HepG2 (cell line): ENCODE data around the gene MARF1. TPM values are rescaled to one million over a fixed set of nuclear protein-coding genes. Genes with fewer than 3 reads are reported as not detected.

Experiments used
- ATAC-seq: fragments of 200-7000 bp; cut with Tn5 transposase; 3 replicates; pipeline ENCODE4 v1.9.1; 2020; ENCODE audit warnings: mild to moderate bottlenecking, moderate library complexity
- BruUV-seq: library from RNA; stranded (reverse); fragments of 400-500 nt; replicated peaks from 2 replicates; lab custom pipeline; 2021; lab: Mats Ljungman, UMichigan
- CTCF ChIA-PET: fragments of 300-600 bp; formaldehyde crosslinking; extraction: SDS; loops from one replicate; lab custom pipeline; 2021; ENCODE audit warnings: low total read pairs, inconsistent platforms, low intra/inter-chr PET ratio; lab: Yijun Ruan, JAX
- POLR2A ChIA-PET: fragments of 350-600 bp; sonication (Branson Sonifier 250); formaldehyde crosslinking; loops from one replicate; lab custom pipeline; 2020; ENCODE audit warnings: antibody characterized with exemption, inconsistent platforms; lab: Yijun Ruan, JAX
- DNase-seq: peaks from one replicate; pipeline ENCODE4 v3.0.0-alpha.2; 2015; ENCODE audit warnings: low spot score
- FAIRE-seq: peaks from 3 replicates; lab custom pipeline; 2011; peaks lifted over from hg19 to GRCh38; lab: Jason Lieb, UNC
- H2AFZ ChIP-seq: one replicate; pipeline ENCODE4 v1.6.1; 2011; ENCODE audit warnings: low read length, inconsistent platforms
- H3K27ac ChIP-seq: fragments of 300-600 bp; 3 replicates; pipeline ENCODE4 v1.8.0; 2011; ENCODE audit warnings: mixed run types, mild to moderate bottlenecking, mixed read lengths, low read length, inconsistent platforms; ENCODE audit not compliant: insufficient read depth; ENCODE audit errors: extremely low read length
- H3K27me3 ChIP-seq, 2 experiments: fragments of 200-600 bp in 1 of 2; 2 replicates in 1 of 2; 3 replicates in 1 of 2; pipeline versions ENCODE4 v1.6.0 to v1.8.0; 2011; ENCODE audit warnings: low read length in 2 of 2, mild to moderate bottlenecking in 2 of 2, moderate library complexity in 2 of 2, inconsistent platforms in 1 of 2; ENCODE audit not compliant: insufficient read depth in 2 of 2, control insufficient read depth in 1 of 2
- H3K36me3 ChIP-seq, 2 experiments: fragments of 200-600 bp in 1 of 2; replicated peaks in 1 of 2; 2 replicates in 1 of 2; 3 replicates in 1 of 2; pipeline versions ENCODE4 v1.5.1 to v1.8.0; 2011; ENCODE audit warnings: low read length in 2 of 2, inconsistent platforms in 1 of 2; ENCODE audit not compliant: insufficient read depth in 2 of 2, control insufficient read depth in 1 of 2
- H3K4me1 ChIP-seq: 2 replicates; pipeline ENCODE4 v1.5.1; 2012; ENCODE audit warnings: low read length, inconsistent platforms; ENCODE audit not compliant: insufficient read depth
- H3K4me2 ChIP-seq: 2 replicates; pipeline ENCODE4 v1.6.0; 2011; ENCODE audit warnings: low read depth, low read length, inconsistent platforms
- H3K4me3 ChIP-seq, 3 experiments: fragments of 200-600 bp in 1 of 3; sonication (generic), shearing (Covaris generic) in 1 of 3; replicated peaks in 1 of 3; 2 replicates each; pipeline ENCODE4 v1.5.1; 2011 to 2016; ENCODE audit warnings: low read length in 3 of 3, inconsistent platforms in 2 of 3, low read depth in 2 of 3, mild to moderate bottlenecking in 2 of 3, control low read depth in 1 of 3, mixed read lengths in 1 of 3; ENCODE audit not compliant: insufficient read depth in 1 of 3
- H3K79me2 ChIP-seq: one replicate; pipeline ENCODE4 v1.6.1; 2011; ENCODE audit warnings: low read length, inconsistent platforms; ENCODE audit not compliant: insufficient read depth
- H3K9ac ChIP-seq: 2 replicates; pipeline ENCODE4 v1.6.0; 2011; ENCODE audit warnings: mild to moderate bottlenecking, low read depth, low read length, inconsistent platforms; ENCODE audit not compliant: insufficient read depth
- H3K9me3 ChIP-seq: 2 replicates; pipeline ENCODE4 v1.5.1; 2012; ENCODE audit warnings: mild to moderate bottlenecking, low read length
- H4K20me1 ChIP-seq: 2 replicates; pipeline ENCODE4 v1.6.0; 2011; ENCODE audit warnings: inconsistent platforms, mild to moderate bottlenecking, low read length, moderate library complexity; ENCODE audit not compliant: insufficient read depth
- EP300 ChIP-seq, 3 experiments: sonication (generic) in 1 of 3; formaldehyde crosslinking in 1 of 3; IDR thresholded peaks; 2 replicates each; pipeline versions ENCODE4 v1.5.1 to v1.6.1; 2011 to 2020; ENCODE audit warnings: low read depth in 2 of 3, low read length in 2 of 3, borderline replicate concordance in 1 of 3, improper control_type of control experiment in 1 of 3, mild to moderate bottlenecking in 1 of 3, missing genetic modification reagents in 1 of 3, moderate library complexity in 1 of 3
- EZH2 ChIP-seq: conservative IDR thresholded peaks from 2 replicates; pipeline ENCODE4 v1.6.1; 2012; ENCODE audit warnings: mild to moderate bottlenecking, low read depth, low read length, moderate library complexity
- FOXJ3 ChIP-seq: sonication (generic); formaldehyde crosslinking; IDR thresholded peaks from 2 replicates; pipeline ENCODE4 v1.4.0; 2020; ENCODE audit warnings: missing genetic modification reagents, mild to moderate bottlenecking, borderline replicate concordance
- HDAC1 ChIP-seq: sonication (generic); formaldehyde crosslinking; IDR thresholded peaks from 2 replicates; pipeline ENCODE4 v1.5.1; 2020; ENCODE audit warnings: mild to moderate bottlenecking, missing genetic modification reagents
- HNRNPL ChIP-seq: fragments of 200-400 bp; formaldehyde crosslinking; IDR thresholded peaks from 2 replicates; pipeline ENCODE4 v1.6.1; 2017; ENCODE audit warnings: mild to moderate bottlenecking, low read depth, low read length
- MAFF ChIP-seq: IDR thresholded peaks from 2 replicates; pipeline ENCODE4 v1.6.1; 2011; ENCODE audit warnings: low read depth, low read length, improper control_type of control experiment
- POLR2AphosphoS2 ChIP-seq: IDR thresholded peaks from 2 replicates; pipeline ENCODE4 v1.6.1; 2011; ENCODE audit warnings: low read depth, low read length, improper control_type of control experiment
- RAD51 ChIP-seq: fragments of 450-650 bp; IDR thresholded peaks from 2 replicates; pipeline ENCODE4 v1.6.1; 2016; ENCODE audit warnings: borderline replicate concordance
- RFX1 ChIP-seq: fragments of 450-650 bp; IDR thresholded peaks from 2 replicates; pipeline ENCODE4 v1.6.1; 2017
- SIX4 ChIP-seq: sonication (generic); formaldehyde crosslinking; IDR thresholded peaks from 2 replicates; pipeline ENCODE4 v1.4.0; 2020; ENCODE audit warnings: missing genetic modification reagents
- XBP1 ChIP-seq: sonication (generic); formaldehyde crosslinking; IDR thresholded peaks from 2 replicates; pipeline ENCODE4 v1.5.0; 2020; ENCODE audit warnings: missing genetic modification reagents
- ZBTB38 ChIP-seq: sonication (generic); formaldehyde crosslinking; IDR thresholded peaks from 2 replicates; pipeline ENCODE4 v1.5.1; 2020; ENCODE audit warnings: mild to moderate bottlenecking, missing genetic modification reagents
- ZNF253 ChIP-seq: sonication (generic); formaldehyde crosslinking; IDR thresholded peaks from 2 replicates; pipeline ENCODE4 v1.8.0; 2022; ENCODE audit warnings: mild to moderate bottlenecking, missing genetic modification reagents, borderline replicate concordance
- ZNF264 ChIP-seq: sonication (generic); formaldehyde crosslinking; IDR thresholded peaks from 2 replicates; pipeline ENCODE4 v1.4.0; 2020; ENCODE audit warnings: missing genetic modification reagents
- ZNF766 ChIP-seq: sonication (generic); formaldehyde crosslinking; IDR thresholded peaks from 2 replicates; pipeline ENCODE4 v1.5.0; 2020; ENCODE audit warnings: missing genetic modification reagents, borderline replicate concordance
- ZSCAN22 ChIP-seq: sonication (generic); formaldehyde crosslinking; IDR thresholded peaks from 2 replicates; pipeline ENCODE4 v1.4.0; 2020; ENCODE audit warnings: mild to moderate bottlenecking, missing genetic modification reagents
- WGBS: methylation state at CpG from one replicate; pipeline ENCODE4 v1.1.6; 2017; ENCODE audit warnings: low lambda C conversion rate; 5-methylcytosine and 5-hydroxymethylcytosine counted together
- in situ Hi-C: cut with HindIII; loops from 2 replicates; pipeline ENCODE4 v1.10.0; 2017; ENCODE audit warnings: low pct_unique_long_range_greater_than_20kb; ENCODE audit not compliant: extremely low pct_ligation_motif_present
- intact Hi-C: fragments of 100-400 bp; cut with micrococcal nuclease; formaldehyde crosslinking; loops from one replicate; pipeline ENCODE4 v1.10.0; 2022; ENCODE audit not compliant: unreplicated experiment
- polyA plus RNA-seq, 8 experiments: library from polyadenylated mRNA; depleted of rRNA in 3 of 8; stranded (reverse) in 7 of 8; unstranded in 1 of 8; fragments of >200 nt; fragmentation: Illumina TruSeq in 4 of 8; extraction: Trizol in 4 of 8; gene quantifications; 2 replicates each; pipeline versions ENCODE4 v1.2.1 to v1.2.3, GENCODE V29; 2011 to 2016; ENCODE audit warnings: low read depth in 4 of 8, missing spikeins in 1 of 8, mixed read lengths in 1 of 8; ENCODE audit not compliant: insufficient read depth in 1 of 8
- total RNA-seq, 5 experiments: library from RNA; depleted of rRNA; stranded (reverse); fragments of >200 nt; fragmentation: Illumina TruSeq; extraction: Trizol; gene quantifications; 2 replicates each; pipeline ENCODE4 v1.2.3, GENCODE V29; 2016; ENCODE audit warnings: low read depth in 1 of 5

MARF1 gene
- total and polyA plus RNA-seq, 2 of the 13 experiments (the other 11 are each of a cell fraction or from before 2014, with no cell fraction given): 8.7 to 20.7 TPM

GRCh38 chr16:15594711-15595320 lies 48.1 kb downstream of the MARF1 start:
- no peak for DNase-seq
- 90% methylated on average over 6 of the region's 6 CpGs for WGBS
- no peaks in the 10 kb centered on the region for H3K79me2 ChIP-seq
- CTCF ChIA-PET: no interaction called here
- H3K4me2 ChIP-seq: no peak overlapping the region
- H3K27ac ChIP-seq: no peak overlapping the region
- TF ChIP-seq HNRNPL (no peak), EZH2 (no peak), HDAC1 (CRISPR knock-in tag) (no peak), FOXJ3 (CRISPR knock-in tag) (no peak), RFX1 (no peak), XBP1 (no peak)
- TF ChIP-seq, all 625 proteins: peak for 0
- ATAC-seq: no peak
- no peak overlapping the region for H3K4me3 ChIP-seq
- POLR2A ChIA-PET: no interaction called here
- peaks cover 26 to 44% of the 10 kb centered on the region in 2 experiments for H3K36me3 ChIP-seq
- H2AFZ ChIP-seq: no peak overlapping the region
- in situ Hi-C loops: no loop called here
- FAIRE-seq: no peak
- peaks cover 34% of the 10 kb centered on the region for H3K4me1 ChIP-seq
- intact Hi-C loops: loop anchor here (5.0 kb wide), 1 partner anchor 47 kb away; the partner anchor contains the start of gene MARF1
- H3K9me3 ChIP-seq: no peaks in the 10 kb centered on the region
- no peaks in the 10 kb centered on the region for H4K20me1 ChIP-seq
- no peaks in the 10 kb centered on the region for H3K27me3 ChIP-seq
- no TSS peak for BruUV-seq
- H3K9ac ChIP-seq: no peak overlapping the region

- ChIA-PET POLR2A (interaction anchor here (1.3 to 9.0 kb wide), 4 partner anchors 15 to 49 kb away, joined by 3 to 111 read pairs (median 48); partner anchors contain the start of gene MARF1), CTCF (no interaction called here)
- BruUV-seq: no TSS peak
- in situ Hi-C loops: no loop called here
- TF ChIP-seq ZNF264 (CRISPR knock-in tag) (no peak), MAFF (no peak), POLR2AphosphoS2 (no peak), ZBTB38 (CRISPR knock-in tag) (peak; percentile 47; the same call in 1 of the 2 replicates), EP300 (IDR thresholded peaks at IDR 0.05; ENCODE audit: low read depth in 2 of 2, low read length in 2 of 2) (no peak), EP300 (CRISPR knock-in tag; IDR thresholded peaks at IDR 0.05; ENCODE audit: borderline replicate concordance) (no peak), ZSCAN22 (CRISPR knock-in tag) (no peak), ZNF253 (CRISPR knock-in tag) (peak; percentile 41; the same call in 1 of the 2 replicates), ZNF766 (CRISPR knock-in tag) (no peak), RAD51 (no peak), SIX4 (CRISPR knock-in tag) (no peak)
- no peaks in the 10 kb centered on the region for H3K27me3 ChIP-seq
- no peak for ATAC-seq
- no peak overlapping the region for H3K27ac ChIP-seq
- peaks cover 17 to 30% of the 10 kb centered on the region in 2 experiments for H3K36me3 ChIP-seq
- H3K4me3 ChIP-seq: no peak overlapping the region
- no peak for FAIRE-seq
- H3K9ac ChIP-seq: no peak overlapping the region
- H3K4me2 ChIP-seq: no peak overlapping the region
- H3K9me3 ChIP-seq: no peaks in the 10 kb centered on the region
- 98% methylated on average over 9 of the region's 9 CpGs for whole genome bisulfite sequencing
- DNase-seq: no peak
- intact Hi-C loops: loop anchor here (5.0 kb wide), 1 partner anchor 49 kb away; the partner anchor contains the start of gene MARF1
- no peaks in the 10 kb centered on the region for H4K20me1 ChIP-seq
- peaks cover 46% of the 10 kb centered on the region for H3K4me1 ChIP-seq
- no peaks in the 10 kb centered on the region for H3K79me2 ChIP-seq
- H2AFZ ChIP-seq: no peak overlapping the region
These were observed 49.7 kb downstream of the MARF1 start for GRCh38 chr16:15593235-15593634.
